OCI-LY1 (cell line): ENCODE measurements around the gene SH2B3.
"Not testable (repeated sequence)": the region's sequence is repeated elsewhere in the genome, so short reads cannot be mapped to it uniquely, and the experiment has no call there.

Experiments used
- CTCF ChIP-seq: fragments of 200-600 bp; sonication (generic), shearing (Covaris generic); IDR thresholded peaks from 2 replicates; pipeline ENCODE4 v1.5.1; 2017; ENCODE audit warnings: mild to moderate bottlenecking, antibody characterized with exemption, low read length, moderate library complexity, mixed read lengths
- EZH2 ChIP-seq: fragments of 200-600 bp; sonication (generic), shearing (Covaris generic); IDR thresholded peaks from 2 replicates; pipeline ENCODE4 v1.8.0; 2017; ENCODE audit warnings: borderline replicate concordance, mixed run types, mild to moderate bottlenecking, antibody characterized with exemption, low read length, moderate library complexity, mixed read lengths

- TF ChIP-seq CTCF, EZH2: not testable (repeated sequence)
Observed at GRCh38 chr12:111399741-111400404, 5.8 kb upstream of the SH2B3 start.
